ENCODE measurements around the gene LARP4B.

Gene LARP4B

DNA sequence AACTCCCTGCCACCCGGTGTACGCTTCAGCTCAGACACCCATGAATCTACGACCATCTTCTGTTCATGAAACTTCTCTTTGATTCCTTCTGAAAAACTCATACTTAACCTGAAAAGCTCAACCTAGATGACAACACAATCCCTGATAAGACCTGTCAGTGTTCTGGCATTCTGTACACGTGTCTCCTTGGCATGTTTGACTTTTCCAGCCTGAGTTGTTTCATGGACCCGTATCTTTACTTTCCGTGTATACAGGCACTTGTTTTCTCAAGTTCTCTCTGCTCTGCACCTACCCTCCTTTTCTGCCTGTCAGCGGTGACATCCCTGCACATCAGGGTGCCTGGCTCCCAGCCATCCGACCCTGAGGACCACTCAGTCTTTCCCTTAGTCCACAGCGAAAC is 103.3 kb downstream of the LARP4B start:
- no peak for DNase-seq (ENCODE audit: low read depth, low spot score)

DNA sequence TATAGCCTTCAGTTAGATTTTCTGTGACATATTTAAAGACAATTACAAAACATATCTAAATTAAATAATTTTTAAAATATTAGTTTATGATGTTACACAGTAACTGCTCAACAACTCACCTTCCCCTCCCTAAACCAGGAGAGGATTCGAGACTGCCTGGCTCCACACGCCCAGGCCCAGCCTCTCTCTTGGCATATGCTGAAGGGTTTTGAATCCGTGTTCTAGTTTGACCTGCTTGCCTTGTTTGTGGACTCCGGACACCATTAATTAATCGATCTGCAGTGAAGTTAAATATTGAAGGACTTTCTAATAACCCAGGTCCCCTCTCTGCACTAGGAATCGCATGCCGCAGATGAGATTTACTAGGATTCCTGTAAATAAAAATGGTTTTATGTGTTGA is 106.6 kb downstream of the LARP4B start:
- DNase-seq (ENCODE audit: low read depth, low spot score): no peak

DNA sequence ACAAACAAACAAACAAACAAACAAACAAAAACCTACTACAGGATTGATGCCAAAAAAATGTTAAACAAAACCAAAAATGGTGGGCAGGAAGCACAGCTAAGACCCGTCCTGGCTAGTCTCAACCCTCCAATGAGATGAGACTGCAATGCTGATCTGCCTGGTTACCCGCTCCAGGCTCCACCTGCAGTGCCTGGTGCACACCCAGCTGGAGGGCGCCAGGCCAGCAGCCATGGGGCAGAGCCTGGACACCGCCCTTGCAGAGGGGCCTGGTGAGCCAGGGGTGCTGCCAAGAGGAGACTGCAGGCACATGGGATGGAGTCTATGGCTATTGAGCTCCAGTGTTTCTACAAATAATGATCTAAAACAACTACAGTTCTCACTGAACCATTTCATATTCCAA is 107.0 kb downstream of the LARP4B start:
- no peak for DNase-seq (ENCODE audit: low read depth, low spot score)

DNA sequence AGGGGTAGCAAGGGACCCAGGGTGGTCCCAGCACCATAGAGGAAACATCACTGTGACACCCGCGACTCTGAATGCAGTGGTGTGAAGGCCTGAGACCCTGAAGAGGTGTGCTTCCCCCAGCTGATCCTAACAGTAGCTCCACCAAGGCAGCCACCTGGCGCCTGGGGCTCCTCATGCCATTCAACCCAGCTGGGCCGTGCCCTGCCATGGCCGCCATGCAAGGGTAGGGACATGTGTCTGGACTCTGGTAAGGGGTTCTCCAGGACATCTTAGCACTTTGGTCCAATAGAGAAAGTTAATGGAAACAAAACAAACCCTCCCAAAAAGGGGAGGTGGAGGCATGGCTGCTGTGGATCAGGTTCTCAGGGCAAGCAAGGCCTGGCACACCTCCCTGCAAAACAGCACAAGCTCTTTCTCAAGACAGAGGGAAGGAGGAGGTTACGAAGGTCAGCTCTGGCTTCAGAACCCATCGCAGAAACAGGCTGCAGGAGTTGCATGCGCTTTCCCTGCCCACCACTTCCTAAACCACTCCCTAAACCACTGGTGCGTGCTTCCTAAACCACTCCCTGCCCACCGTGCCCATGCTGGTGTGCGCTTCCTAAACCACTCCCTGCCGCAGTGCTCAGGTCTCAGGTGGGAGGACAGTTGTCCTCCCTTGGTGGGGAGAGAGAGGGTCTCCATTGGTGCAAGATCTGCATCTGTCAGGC is 108.7 kb downstream of the LARP4B start:
- no peak for DNase-seq (ENCODE audit: low read depth, low spot score)

DNA sequence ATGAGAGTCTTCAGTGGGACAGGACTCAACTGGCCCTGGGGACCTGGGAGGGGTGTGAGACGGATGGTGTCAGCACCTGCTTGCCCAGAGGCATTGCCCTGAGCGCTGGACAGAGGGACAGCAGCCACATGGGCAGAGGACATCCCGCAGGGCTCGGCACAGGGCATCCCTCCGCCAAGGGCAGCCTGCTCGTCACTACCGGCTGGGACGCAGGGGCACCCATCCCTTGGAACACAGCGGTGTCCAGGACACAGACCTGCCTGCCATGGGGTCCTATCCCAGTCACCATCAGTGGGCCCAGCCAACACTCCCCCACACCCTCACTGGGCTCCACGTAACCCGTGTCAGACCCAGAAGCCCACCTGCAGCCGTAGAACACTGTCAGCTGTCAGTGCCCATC is 109.3 kb downstream of the LARP4B start:
- DNase-seq (ENCODE audit: low read depth, low spot score): no peak

DNA sequence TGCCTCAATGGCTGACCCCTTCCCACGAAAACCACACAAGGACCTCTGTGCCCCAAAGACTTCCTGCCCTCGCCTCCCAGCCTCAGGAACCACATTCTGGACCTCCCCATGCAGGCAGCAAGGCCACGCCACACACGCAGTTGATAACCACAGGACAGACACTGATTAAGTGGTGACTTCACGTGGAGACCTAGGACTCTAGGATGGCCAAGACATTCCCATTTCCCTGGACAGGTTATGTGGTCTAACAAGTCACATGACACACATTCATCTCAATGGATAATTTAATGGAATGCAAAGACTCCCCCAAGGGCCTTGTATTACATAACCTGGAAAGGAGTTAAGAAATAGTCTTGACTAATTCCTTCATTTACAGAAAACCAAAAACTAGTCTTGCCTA is 110.2 kb downstream of the LARP4B start:
- DNase-seq (ENCODE audit: low read depth, low spot score): no peak

DNA sequence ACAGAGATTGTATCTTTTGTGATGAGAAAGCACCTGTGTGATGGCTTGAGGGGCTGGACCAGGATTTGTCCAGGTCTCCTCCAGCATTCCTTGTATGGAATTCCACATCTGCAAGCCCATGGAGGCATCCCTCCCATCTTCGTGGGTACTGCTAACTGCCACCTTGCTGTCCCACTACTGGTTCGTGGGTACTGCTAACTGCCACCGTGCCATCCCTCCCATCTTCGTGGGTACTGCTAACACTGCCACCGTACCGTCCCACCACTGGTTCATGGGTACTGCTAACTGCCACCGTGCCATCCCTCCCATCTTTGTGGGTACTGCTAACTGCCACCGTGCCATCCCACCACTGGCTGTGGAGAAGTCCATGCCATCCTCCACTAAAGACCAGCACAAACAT is 111.7 kb downstream of the LARP4B start:
- DNase-seq (ENCODE audit: low read depth, low spot score): no peak

DNA sequence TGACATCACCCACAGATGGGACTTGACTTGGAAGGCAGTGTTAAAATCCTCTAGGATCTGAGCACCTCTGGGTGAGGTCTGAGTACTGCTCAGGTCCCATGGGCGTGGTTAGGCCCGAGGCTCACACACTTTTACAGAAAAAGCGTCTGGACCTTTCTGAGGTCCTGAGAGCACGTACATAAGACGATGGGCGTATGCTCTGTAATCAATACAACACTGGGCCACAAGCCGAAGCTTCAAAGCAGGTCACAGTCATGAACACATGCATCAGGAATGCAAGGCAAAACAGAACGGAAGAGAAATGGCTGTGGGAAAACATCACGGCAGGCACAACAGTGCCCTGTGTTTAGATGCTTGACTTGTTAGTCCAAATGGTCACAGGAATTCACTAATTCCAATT is 112.2 kb downstream of the LARP4B start:
- DNase-seq (ENCODE audit: low read depth, low spot score): no peak

DNA sequence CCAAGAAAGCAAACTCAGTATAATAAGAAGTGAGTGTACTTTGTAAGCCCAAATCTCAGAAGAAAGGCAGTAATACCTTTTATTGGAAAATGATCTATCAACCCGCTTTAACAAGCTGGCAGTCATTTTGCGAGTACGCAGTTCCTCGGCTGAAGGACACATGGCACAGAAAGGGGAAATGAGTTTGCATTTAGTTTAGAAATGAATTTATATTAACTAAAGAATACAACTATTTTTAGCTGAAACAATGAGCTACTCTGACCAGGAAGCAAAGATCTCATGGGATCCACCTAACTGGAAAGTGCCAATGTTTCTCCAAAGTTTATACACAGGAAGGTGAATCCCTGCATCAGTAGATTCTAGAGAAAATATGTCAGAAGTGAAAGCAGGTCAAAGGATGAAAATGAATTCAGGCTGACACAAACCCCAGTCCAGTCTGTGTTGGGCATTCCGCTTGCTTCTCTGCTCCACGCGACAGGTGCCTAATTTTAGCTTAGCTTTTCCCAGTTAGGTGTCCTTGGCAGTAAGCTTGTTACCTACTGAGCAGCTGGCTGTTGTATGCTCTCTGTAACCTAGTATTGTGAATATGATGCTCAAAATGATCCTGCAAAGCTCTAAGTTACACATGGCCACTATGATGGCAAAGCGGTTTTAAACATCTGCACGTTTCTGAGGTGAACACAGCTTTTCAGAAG is 112.8 kb downstream of the LARP4B start:
- no peak for DNase-seq (ENCODE audit: low read depth, low spot score)

DNA sequence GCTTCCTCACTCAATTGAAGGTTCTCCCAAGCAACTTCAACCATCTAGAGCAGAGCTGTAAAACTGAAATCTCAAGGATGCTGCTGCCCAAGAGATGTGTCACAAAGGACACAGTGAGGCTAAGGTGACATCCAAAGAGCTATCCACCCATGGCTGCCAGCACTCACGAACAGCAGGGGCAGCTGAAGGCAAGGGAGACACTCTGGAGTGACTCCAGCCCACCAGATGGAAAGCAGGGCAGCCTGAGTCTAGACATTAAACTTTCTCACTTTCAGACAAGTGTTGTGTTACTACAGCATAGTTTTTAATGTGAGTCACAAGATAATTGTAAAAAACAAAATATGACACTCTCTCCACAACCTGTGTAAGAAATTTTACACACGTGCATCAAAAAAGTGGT is 113.5 kb downstream of the LARP4B start:
- DNase-seq (ENCODE audit: low read depth, low spot score): no peak

DNA sequence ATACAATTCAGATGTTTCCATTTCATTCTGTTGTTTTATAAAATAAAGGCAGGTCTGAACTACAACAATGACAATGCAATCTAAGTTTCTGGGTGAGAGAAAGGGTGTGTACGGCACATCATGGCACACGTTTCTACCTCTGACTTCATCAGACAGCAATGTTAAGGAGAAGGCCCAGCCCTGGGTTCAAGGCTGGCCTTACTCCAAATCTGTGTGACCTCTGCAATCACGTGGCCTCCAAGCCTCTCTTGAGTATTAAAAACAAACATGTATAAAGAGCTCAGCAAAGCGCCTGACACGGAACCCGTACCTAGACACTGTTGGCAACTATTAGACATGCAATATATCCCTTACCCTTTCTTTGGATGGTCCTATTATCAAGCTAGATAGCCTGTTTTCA is 114.1 kb downstream of the LARP4B start:
- DNase-seq (ENCODE audit: low read depth, low spot score): no peak

DNA sequence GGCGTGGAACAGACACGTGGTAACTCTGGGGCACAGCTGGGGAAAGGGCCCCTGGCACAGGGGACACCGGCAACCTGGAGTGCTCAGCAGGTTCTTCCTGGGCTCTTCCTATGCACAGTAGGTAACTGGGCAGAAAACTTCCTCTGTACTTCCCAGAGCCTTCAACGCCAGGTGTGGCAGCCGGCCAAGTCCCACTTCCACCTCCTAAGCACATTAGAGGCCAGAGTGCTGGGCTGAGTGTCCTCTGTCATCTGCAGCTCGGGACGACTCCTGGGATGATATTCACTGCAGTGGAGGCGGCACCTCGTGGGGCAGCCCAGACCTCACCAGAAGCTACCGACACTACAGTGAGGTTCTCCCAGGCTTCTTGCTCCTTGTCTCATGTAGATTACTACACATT is 114.5 kb downstream of the LARP4B start:
- DNase-seq (ENCODE audit: low read depth, low spot score): no peak

DNA sequence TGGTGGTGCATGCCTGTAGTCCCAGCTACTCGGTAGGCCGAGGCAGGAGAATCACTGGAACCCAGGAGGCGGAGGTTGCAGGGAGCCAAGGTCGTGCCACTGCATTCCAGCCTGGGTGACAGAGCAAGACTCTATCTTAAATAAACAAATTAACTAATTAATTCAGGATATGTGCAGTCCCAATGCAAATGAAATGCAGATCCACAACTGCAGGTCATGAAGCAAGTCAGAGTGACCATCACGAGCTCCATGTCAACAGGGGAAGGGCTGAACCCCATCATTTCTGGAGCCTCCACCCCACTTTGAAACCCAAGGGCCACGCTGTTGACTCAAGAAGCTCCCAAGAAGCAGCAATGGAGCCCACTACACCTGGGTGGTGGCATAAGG is 115.4 kb downstream of the LARP4B start:
- no peak for DNase-seq (ENCODE audit: low read depth, low spot score)

DNA sequence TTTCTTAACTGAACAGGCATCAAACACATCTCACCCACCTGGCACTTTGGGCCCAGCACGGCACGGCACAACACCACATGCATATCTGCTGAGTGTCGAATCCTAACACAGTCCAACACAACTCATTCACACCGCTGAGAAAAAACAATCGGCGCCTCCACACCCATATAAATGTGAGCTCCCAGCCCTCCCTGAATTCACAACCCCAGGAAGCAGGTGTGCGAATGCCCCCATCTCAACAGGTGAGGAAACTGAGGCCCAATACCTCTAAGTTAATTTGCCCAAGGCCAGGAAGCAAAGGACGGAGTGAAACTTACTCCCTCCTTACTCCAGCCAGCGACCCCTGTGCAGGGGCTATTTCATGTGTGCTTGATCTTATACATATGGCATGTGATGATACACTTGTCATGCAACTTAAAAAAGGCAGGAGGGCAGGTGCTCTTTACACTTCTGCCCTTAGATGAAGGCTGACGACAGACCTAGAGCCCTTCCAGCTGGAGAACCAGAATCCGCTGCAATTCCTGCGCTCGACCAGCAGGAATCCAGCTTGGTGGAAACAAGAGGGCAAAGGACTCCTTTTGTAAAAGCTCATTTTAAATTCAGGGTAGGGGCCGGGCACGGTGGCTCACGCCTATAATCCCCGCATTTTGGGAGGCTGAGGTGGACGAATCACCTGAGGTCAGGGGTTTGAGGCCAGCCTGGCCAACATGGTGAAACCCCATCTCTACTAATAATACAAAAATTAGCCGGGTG is 116.0 kb downstream of the LARP4B start:
- peak; percentile 28 for DNase-seq (ENCODE audit: low read depth, low spot score)

DNA sequence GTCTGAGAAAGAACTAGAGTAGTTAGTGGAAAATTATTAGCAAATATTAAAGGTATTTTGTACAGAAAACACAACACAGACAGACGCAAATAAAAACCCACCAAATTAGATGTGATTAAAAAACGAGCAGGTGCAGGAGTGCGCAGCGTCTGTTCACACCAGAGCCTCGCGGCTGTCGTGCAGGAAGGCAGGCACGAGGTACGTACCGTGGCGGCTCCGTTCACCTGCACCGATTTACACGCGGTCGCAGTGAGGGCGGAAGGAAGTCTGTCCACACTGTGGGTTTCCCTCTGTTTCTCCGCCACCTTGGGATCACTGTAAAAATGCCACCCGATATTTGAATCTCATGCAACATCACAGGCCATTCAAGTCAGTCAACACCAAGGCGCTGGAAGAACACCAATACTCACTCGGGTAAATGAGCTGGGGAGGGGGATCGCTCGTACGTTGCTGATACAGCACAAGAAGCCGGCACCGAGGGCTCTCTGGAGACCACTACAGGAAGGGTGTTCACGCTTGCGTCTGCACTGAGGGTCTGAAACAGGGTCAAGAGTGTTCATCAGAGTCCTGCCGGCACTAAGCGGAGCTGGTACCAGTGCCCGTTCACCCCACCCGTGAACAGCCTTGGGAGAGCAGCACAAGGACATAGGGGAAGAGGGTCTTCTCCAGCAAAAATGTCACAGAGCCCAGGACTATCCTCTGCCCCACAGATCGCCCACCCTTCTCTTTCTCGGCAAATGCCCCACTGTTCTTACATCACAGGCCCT is 116.8 kb downstream of the LARP4B start:
- DNase-seq (ENCODE audit: low read depth, low spot score): no peak

DNA sequence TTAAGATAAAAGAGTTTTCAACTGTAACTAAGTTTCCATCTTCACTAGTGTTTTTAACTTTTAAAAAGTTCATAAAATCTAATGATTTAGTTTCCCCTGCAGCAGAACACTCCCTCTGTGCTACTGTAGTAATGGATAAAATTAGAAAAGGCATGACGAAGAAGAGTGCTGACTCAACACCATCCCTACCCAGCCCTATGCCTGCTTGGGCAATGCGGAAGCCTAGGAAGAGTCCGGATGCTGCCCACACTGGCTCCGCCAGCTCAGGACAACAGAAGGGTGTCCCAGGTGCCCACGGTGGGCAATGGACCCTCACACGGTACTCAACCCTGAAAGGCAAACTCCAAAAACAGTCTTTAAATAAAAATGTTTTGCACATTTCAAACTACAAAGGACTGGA is 118.2 kb downstream of the LARP4B start:
- DNase-seq (ENCODE audit: low read depth, low spot score): no peak

DNA sequence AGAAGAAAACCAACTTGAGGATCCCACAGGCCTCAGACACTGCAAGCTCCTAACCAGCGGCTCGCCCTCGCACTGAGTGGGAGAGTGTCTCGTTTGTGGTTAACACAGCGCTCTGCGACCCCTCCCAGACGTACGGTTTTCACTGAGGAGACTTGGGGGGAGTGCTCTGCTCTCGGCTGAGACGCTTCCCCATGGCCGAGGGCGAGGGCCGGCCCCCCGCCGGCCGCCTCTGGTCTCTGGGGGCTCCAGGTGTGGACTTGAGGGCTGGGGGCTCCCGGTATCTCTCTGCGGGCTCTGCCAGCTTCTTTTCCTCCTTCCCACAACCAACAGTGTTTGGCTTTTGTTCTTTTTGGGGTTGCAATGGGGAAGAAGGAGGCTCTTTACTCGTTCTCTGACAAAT is 118.7 kb downstream of the LARP4B start:
- DNase-seq (ENCODE audit: low read depth, low spot score): no peak

DNA sequence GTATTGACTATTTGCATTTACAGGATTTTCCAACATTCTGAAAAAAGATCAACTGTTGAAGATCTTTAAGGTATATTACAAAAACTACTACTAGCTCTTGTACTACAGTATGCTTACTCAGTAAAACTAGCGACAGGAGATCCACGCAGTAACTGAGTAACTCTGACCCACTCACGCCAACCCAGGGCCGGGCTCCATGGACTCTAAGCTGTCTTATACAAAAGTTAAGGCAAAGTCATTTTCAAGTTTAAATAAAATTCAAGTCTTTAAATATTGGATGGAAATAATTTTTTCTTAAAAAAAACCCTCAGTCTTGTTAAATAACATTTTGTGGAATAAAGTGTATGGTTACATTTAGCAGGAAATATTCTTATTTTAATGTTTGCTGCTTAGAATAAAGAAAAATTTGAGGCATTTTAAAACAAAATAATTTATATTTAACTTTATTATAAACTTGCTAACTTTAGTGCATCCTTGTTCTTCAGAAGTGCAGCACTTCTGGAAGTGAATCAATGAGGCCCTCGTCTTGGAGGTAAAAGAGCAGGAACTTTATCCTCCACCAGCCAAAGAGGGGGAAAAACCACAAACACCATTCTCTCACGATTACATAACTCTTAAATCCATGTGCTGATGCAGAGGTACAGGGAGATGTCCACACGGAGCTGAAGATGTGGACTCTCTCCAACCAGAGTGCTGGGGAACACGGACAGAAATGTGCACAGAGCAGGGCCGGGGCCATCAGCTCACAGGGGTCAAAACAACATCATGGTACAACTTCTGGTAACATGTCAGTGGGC is 119.9 kb downstream of the LARP4B start:
- DNase-seq (ENCODE audit: low read depth, low spot score): no peak

DNA sequence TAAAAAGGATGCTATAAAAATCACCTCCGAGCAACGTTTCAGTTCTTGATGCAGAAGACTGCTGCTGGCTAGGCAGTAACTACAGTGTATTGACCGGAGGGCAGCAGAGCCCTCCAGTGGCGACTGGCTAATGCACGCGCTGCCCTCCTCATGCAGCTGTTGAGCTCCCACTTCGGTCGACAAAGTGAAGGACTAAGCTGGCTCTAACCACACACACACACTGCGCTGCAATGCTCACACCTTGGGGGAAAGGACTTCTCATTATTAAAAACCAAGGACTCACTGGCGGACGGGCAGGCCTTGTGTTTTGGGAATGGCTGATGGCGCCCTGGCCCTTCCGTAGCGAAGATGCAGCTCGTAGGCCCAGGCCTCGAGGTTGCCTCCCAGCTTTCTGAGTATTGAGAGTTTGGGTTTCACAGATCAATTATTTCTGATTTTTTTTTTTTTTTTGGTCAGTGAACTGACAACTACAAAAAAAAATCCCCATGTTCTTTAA is 121.1 kb downstream of the LARP4B start:
- peak; percentile 57 for DNase-seq (ENCODE audit: low read depth, low spot score)

DNA sequence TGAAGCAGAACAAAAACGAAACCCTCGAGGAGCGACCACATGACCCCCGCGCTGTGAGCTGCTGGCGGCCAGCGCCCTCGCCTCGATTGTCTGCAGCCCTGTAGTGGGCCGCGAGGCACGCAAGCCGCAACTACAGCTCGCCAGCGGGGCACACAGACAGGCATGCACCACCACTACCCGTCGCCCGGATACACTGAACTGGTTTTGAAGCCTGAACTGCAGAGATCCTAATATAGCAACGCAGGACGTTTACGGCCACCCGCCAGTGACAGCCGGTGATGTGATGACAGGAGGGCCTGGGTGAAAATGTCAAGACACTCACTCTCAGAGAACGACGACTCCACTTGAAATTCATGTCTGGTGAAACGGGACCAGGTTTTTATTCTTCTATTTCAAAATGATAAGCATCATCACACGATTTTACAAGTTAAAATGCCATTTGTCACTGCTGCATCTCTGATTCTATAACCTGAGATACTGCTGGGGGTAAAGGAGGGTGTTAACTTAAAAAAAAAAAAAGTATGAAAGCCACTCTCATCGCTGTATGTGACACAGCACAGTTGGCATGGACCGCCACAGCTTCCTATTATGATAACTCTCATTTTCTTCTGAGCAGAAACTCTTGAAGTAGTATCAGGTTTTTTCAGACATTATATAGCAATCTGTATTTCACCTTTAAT is 121.7 kb downstream of the LARP4B start:
- no peak for DNase-seq (ENCODE audit: low read depth, low spot score)

DNA sequence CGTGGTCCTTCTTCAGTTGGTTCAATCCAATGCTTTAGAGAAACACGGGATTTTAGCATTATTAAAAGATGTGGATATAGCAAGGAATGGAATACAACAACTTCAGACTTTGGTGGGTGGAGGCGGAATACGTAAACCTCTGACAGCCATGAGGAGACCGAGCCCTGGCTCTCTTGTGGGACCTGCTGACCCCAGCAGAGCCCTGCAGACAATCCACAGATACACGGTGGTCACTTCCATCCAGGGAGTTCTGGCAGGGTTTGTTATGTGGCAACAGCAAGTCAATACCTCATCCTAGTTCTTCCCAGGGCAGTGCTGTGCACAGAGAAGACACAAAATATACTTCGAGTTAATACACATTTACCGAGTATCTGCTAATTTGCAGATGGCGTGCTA is 123.5 kb downstream of the LARP4B start:
- DNase-seq (ENCODE audit: low read depth, low spot score): no peak
